ENCODE results near the gene INTS11. TPM values are rescaled to one million over a fixed set of nuclear protein-coding genes. Genes with fewer than 3 reads are reported as not detected.

The INTS11 gene
- total and polyA plus RNA-seq, 2 of the 13 experiments (the other 11 are each of a cell fraction or from before 2014, with no cell fraction given), result 52.8 to 94.8 TPM

- TF ChIP-seq ZNF816 (CRISPR knock-in tag; IDR thresholded peaks at IDR 0.05; ENCODE audit: borderline replicate concordance) (no peak), ZNF317 (CRISPR knock-in tag; IDR thresholded peaks at IDR 0.05) (no peak), E2F2 (CRISPR knock-in tag; IDR thresholded peaks at IDR 0.05; ENCODE audit: borderline replicate concordance) (no peak), ZNF580 (CRISPR knock-in tag; IDR thresholded peaks at IDR 0.05; ENCODE audit: borderline replicate concordance, low read depth) (no peak), ZSCAN22 (CRISPR knock-in tag; IDR thresholded peaks at IDR 0.05) (no peak), ZNF318 (CRISPR knock-in tag; IDR thresholded peaks at IDR 0.05) (peak; percentile 14; the same call in 1 of the 2 replicates), SNAPC2 (CRISPR knock-in tag; IDR thresholded peaks at IDR 0.05) (no peak), ZNF567 (CRISPR knock-in tag; IDR thresholded peaks at IDR 0.05; ENCODE audit: borderline replicate concordance) (no peak), SRSF9 (IDR thresholded peaks at IDR 0.05; ENCODE audit: borderline replicate concordance, insufficient read depth, low read depth, low read length, poor library complexity, severe bottlenecking) (no peak), ZFP36L2 (CRISPR knock-in tag; IDR thresholded peaks at IDR 0.05) (no peak), GLMP (CRISPR knock-in tag; IDR thresholded peaks at IDR 0.05; ENCODE audit: borderline replicate concordance) (no peak), SMAD1 (CRISPR knock-in tag; IDR thresholded peaks at IDR 0.05; ENCODE audit: borderline replicate concordance, low read depth) (0 out of 2 replicates have a peak, but pooled peaks have one; percentile 65), ZNF337 (CRISPR knock-in tag; IDR thresholded peaks at IDR 0.05; ENCODE audit: borderline replicate concordance, low read depth) (no peak), ZNF83 (CRISPR knock-in tag; IDR thresholded peaks at IDR 0.05; ENCODE audit: borderline replicate concordance) (no peak), ZNF883 (CRISPR knock-in tag; IDR thresholded peaks at IDR 0.05; ENCODE audit: not compliant biosample characterization) (no peak), ZBTB37 (CRISPR knock-in tag; IDR thresholded peaks at IDR 0.05) (no peak)
These were observed 17.7 kb downstream of the INTS11 start (continued) for GRCh38 chr1:1306661-1307260.
